Panc1 (cell line): Measurements from ENCODE around the gene R3HDM2.

ENCODE experiments used
- CTCF ChIP-seq: fragments of 450-650 bp; IDR thresholded peaks from 2 replicates; pipeline ENCODE4 v1.5.1; 2017; ENCODE audit warnings: mild to moderate bottlenecking
- POLR2AphosphoS5 ChIP-seq: IDR thresholded peaks from 2 replicates; pipeline ENCODE4 v1.6.1; 2012; ENCODE audit warnings: mild to moderate bottlenecking, low read depth, low read length, moderate library complexity
- REST ChIP-seq, 2 experiments: IDR thresholded peaks; 2 replicates each; pipeline ENCODE4 v1.6.1; 2011 to 2012; ENCODE audit warnings: low read depth in 2 of 2, control low read depth in 1 of 2, low read length in 1 of 2, mild to moderate bottlenecking in 1 of 2, moderate library complexity in 1 of 2; ENCODE audit not compliant: insufficient read depth in 1 of 2
- SIN3A ChIP-seq: IDR thresholded peaks from 2 replicates; pipeline ENCODE4 v1.6.1; 2012; ENCODE audit warnings: low read depth, mild to moderate bottlenecking, low read length, moderate library complexity, borderline replicate concordance; ENCODE audit not compliant: insufficient read depth

GRCh38 chr12:57203791-57204190 is 227.1 kb downstream of the R3HDM2 start:
- TF ChIP-seq CTCF = no peak
- TF ChIP-seq SIN3A = no peak
- no peak for TF ChIP-seq POLR2AphosphoS5
- no peak for TF ChIP-seq REST (IDR thresholded peaks at IDR 0.05; ENCODE audit: insufficient read depth in 1 of 2, low read depth in 2 of 2, low read length in 1 of 2)
